Activated naive CD8-positive, alpha-beta T cell treated with anti-CD3 and anti-CD28 coated beads, Interleukin-2, amount 50 U/mL, for 16 hours (primary cell): ENCODE data around the gene ST6GALNAC4.

Experiments used
- DNase-seq: peaks from one replicate; pipeline ENCODE4 v3.0.0-alpha.2; 2020; ENCODE audit warnings: low read depth, low spot score

Gene ST6GALNAC4

GRCh38 chr9:127912296-127912695 lies 4.5 kb downstream of the ST6GALNAC4 start:
- DNase-seq = no peak

- DNase-seq = no peak
These were observed 6.1 kb downstream of the ST6GALNAC4 start for GRCh38 chr9:127910613-127911205.

- no peak for DNase-seq
These were observed 7.0 kb downstream of the ST6GALNAC4 start for GRCh38 chr9:127909839-127910273.

DNA sequence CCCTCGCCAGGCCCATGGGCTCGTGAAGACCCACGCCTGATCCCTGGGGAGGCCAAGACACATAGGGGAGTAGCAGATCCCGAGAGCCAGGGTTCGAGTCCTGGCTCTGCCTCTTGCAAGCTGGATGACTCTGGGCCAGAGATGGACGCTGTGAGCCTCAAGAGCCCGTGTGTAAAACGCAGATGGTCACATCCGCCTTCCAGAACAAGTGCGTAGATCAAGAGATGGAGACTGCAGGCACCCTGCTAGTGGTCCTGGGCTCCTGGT lies 8.2 kb downstream of the ST6GALNAC4 start:
- DNase-seq = no peak

- DNase-seq = no peak
These were observed 8.8 kb downstream of the ST6GALNAC4 start for GRCh38 chr9:127907867-127908659.

DNA sequence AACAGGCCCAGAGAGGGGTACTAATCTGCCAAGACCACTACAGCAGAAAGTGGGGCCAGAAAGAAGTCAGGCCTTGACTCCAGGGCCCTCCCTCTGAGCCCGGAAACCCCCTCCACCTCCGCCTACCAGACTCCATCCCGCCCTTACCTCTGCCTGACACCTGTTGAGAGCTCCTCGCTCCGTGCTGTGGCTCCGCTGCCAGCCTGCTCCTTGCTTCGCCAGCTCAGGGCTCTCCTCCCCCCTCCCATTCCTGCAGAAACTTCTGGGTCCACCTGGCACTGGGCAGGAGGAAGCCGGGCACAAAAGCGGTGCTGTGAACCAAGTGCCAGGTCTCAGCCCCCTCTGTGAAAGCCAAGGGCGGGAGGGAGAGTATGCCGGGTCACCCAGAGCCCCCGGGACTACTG lies 11.1 kb downstream of the ST6GALNAC4 start:
- DNase-seq = no peak

GRCh38 chr9:127905004-127905728 lies 11.7 kb downstream of the ST6GALNAC4 start:
- no peak for DNase-seq

GRCh38 chr9:127904561-127905003 lies 12.3 kb downstream of the ST6GALNAC4 start:
- DNase-seq = no peak

GRCh38 chr9:127903557-127904475 lies 13.0 kb downstream of the ST6GALNAC4 start:
- DNase-seq = no peak

DNA sequence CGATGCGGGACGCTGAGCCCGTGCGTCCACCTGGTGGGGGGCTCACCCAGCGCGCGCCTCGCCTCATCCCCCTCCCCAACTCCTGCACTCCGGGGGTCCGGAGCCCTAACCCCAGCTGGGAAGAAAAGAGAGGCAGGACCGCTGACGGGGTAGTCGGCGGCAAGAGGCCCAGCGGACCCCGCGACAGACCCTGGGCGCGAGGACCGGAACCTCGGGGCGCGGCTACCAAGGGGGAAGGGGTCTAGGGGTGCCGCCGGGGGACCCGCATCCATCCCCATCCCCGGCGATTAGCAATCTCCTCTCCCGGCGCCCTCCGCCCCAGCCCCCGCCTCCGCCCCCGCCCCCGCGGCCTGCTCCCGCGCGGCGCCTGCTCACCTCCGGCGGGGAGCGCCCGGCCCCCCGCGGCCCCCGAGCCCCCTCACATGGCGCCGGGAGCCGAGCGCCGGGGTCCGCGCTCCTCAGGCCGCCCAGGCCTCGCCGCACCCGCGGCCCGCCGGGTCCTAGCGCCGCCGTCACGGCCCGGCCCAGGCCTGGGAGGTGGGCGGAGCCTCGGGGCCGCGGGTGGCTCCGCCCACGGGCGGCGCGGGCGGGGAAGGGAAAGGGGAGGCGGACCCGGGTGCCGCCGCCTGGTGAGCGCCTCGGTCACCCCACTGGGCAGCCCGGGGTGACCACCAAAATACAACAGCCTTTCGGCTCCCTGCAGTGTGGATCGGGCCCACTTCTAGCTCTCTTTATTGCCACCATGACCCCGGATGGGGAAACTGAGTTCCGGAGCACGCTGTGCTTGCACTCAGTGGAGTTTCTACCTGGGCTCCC lies 17.5 kb downstream of the ST6GALNAC4 start, which contains the start of gene ST6GALNAC6:
Gene ST6GALNAC6, minus strand, starts transcription at position 476 of the 816 bp plus-strand sequence. CDS start 1,622 bp downstream, outside the sequence.
- DNase-seq = peak; percentile 50

DNA sequence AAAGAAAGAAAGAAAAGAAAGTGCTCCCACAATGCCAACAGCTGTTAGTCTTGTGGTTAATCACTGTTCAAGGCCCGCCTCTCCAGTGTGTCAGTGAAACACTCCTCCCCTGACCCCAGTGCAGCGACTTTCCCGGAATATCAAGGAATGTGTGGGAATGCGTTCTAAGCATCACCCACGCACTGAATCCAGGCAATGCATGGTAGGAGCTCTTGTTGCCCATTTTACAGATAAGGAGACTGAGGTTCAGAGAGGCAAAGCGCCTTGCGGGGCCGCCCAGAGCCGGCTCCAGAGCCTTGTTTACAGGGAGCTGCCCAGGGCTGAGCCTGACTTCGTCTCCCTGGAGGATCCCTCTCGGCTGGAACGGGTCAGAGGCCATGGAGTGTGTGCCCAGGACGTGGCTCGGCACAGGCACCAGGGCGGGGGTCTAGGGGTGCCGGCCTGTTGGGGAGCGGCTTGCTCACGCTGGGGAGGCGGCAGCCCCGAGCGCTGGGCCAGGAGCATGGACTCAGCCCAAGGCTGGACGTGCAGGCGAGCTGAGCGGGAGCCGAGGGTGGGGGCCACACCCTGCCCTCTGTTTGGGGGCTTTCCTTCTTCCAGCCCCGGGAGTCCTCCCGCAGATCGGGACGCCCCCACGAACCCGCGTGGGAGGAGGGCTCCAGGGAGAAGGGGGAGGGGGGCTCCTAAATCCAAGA lies 18.3 kb downstream of the ST6GALNAC4 start:
- DNase-seq = no peak

- DNase-seq = no peak
These were observed 19.6 kb downstream of the ST6GALNAC4 start for GRCh38 chr9:127897193-127897692.

- no peak for DNase-seq
These were observed 20.2 kb downstream of the ST6GALNAC4 start for GRCh38 chr9:127896395-127897192.

DNA sequence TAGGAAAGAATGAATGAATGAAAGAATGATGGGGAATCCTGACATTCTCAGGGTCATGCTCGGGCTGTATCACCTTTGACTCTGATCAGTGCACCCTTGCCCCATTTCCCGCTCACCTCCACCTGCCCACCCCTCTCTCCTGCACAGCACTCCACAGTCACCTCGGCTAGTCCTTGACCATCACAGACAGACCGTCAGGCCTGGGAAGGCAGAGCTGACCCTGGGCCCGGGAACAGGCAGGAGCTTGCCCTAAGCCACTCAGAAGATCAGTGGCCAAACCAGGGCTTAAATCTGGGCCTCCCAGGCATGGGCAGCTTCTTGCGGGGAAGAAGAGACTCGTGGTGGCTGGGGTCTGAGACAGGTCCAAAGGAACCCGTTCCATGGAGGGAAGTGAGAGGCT lies 21.0 kb downstream of the ST6GALNAC4 start:
- DNase-seq = no peak

DNA sequence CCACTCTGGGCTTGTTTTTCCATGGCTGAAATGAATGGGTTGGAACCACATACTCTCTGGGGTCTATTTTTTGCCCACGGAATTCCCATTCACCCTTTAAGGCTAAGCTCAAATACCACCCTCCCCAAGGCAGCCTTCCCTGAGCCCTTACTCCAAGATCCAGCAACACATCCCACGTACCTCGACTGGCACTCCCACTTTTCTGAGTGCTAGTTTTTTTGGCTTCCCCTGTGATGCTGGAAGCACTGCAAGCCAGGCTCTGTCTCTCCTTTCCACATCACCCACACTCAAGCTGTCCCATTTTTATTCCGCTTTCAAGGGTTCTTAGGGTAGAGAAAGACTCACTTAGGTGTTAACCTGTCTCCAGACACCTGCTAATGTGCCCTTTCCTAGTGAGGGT lies 23.4 kb downstream of the ST6GALNAC4 start:
- DNase-seq = no peak

GRCh38 chr9:127892831-127893230 lies 24.0 kb downstream of the ST6GALNAC4 start:
- DNase-seq = no peak

- DNase-seq = no peak
These were observed 26.8 kb downstream of the ST6GALNAC4 start for GRCh38 chr9:127890053-127890452.

DNA sequence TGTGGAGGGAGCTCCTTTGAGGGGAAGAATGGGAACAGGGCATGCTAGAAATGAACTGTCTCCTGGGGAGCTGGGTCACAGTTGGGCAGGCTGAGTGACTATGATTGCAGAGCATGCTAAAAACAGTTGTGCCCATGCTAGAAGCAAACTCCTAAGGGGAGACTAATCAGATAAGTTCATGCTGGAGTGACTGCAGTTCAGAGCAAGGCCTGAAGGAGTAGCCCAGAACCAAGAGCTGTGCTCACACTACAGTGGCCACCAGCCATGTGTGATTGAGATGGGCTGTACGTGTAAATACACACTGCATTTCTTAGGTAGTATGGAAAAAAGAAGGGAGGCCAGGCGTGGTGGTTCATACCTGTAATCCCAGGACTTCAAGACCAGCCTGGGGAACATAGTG lies 29.0 kb downstream of the ST6GALNAC4 start:
- DNase-seq = no peak

DNA sequence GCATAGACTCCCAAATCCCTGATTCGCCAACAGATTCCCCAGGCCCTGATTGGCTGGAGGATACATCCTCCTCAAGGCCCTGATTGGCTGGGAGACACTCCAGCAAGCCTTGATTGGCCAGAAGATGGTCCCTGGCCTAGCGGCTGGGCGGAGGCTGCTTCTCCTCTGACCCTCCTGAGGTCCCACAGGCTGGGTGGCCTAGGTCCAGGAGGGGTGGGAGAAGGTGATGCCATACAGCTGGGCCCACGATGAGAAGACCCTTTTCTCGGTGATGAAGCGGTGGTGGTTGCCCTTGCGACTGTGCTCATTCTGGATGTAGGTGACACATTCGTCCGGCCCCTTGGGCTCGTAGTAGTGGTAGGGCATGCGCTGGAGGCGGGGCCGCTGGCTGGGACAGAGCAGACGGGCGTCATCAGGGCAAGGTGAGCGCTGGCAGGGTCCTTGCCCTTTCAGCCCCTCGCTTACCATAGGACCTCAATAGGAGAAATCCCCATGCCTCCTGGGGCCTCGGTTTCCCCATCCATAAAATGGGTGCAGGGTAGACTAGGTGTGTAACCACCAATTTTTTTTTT lies 30.4 kb downstream of the ST6GALNAC4 start:
- DNase-seq = no peak
